HEK293 (cell line): ENCODE results near the gene TET3.

ENCODE experiments used
- AEBP2 ChIP-seq: fragments of 450-650 bp; formaldehyde crosslinking; IDR thresholded peaks from 2 replicates; pipeline ENCODE4 v1.5.1; 2016; ENCODE audit warnings: missing biosample characterization, missing genetic modification characterization, borderline replicate concordance
- CTCF ChIP-seq: fragments of 450-650 bp; formaldehyde crosslinking; IDR thresholded peaks from 2 replicates; pipeline ENCODE4 v1.5.1; 2016; ENCODE audit warnings: missing biosample characterization, missing genetic modification characterization
- GLI4 ChIP-seq: fragments of 450-650 bp; formaldehyde crosslinking; IDR thresholded peaks from 2 replicates; pipeline ENCODE4 v1.5.1; 2016; ENCODE audit warnings: missing biosample characterization, missing genetic modification characterization
- SCRT2 ChIP-seq: fragments of 450-650 bp; formaldehyde crosslinking; IDR thresholded peaks from 2 replicates; pipeline ENCODE4 v1.5.1; 2016; ENCODE audit warnings: missing biosample characterization, missing genetic modification characterization
- ZBTB49 ChIP-seq: fragments of 450-650 bp; formaldehyde crosslinking; IDR thresholded peaks from 2 replicates; pipeline ENCODE4 v1.5.1; 2016; ENCODE audit warnings: missing biosample characterization, missing genetic modification characterization, low read depth
- ZNF112 ChIP-seq: fragments of 450-650 bp; formaldehyde crosslinking; IDR thresholded peaks from 2 replicates; pipeline ENCODE4 v1.5.0; 2017; ENCODE audit warnings: missing biosample characterization, missing genetic modification characterization
- ZNF707 ChIP-seq: fragments of 450-650 bp; formaldehyde crosslinking; IDR thresholded peaks from 2 replicates; pipeline ENCODE4 v1.5.1; 2016; ENCODE audit warnings: missing biosample characterization, missing genetic modification characterization

- TF ChIP-seq SCRT2 (tag by site-specific recombination), result no peak
- no peak for TF ChIP-seq ZNF707 (tag by site-specific recombination)
- TF ChIP-seq ZBTB49 (tag by site-specific recombination), result no peak
- no peak for TF ChIP-seq ZNF112 (tag by site-specific recombination)
- no peak for TF ChIP-seq GLI4
- no peak for TF ChIP-seq CTCF (tag by site-specific recombination)
- no peak for TF ChIP-seq AEBP2 (tag by site-specific recombination)
Measured at GRCh38 chr2:73992036-73992435, 7.3 kb downstream of the TET3 start.
